ENCODE results near the gene DNAJC13.

DNAJC13 gene

GRCh38 chr3:132486099-132486498 lies 68.8 kb downstream of the DNAJC13 start:
- TF ChIP-seq, protein P1, sequence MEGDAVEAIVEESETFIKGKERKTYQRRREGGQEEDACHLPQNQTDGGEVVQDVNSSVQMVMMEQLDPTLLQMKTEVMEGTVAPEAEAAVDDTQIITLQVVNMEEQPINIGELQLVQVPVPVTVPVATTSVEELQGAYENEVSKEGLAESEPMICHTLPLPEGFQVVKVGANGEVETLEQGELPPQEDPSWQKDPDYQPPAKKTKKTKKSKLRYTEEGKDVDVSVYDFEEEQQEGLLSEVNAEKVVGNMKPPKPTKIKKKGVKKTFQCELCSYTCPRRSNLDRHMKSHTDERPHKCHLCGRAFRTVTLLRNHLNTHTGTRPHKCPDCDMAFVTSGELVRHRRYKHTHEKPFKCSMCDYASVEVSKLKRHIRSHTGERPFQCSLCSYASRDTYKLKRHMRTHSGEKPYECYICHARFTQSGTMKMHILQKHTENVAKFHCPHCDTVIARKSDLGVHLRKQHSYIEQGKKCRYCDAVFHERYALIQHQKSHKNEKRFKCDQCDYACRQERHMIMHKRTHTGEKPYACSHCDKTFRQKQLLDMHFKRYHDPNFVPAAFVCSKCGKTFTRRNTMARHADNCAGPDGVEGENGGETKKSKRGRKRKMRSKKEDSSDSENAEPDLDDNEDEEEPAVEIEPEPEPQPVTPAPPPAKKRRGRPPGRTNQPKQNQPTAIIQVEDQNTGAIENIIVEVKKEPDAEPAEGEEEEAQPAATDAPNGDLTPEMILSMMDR (IDR thresholded peaks at IDR 0.05; ENCODE audit: low read depth, low read length): no peak
- H3K4me3 ChIP-seq (ENCODE audit: low read depth, low read length): no peak overlapping the region

DNA sequence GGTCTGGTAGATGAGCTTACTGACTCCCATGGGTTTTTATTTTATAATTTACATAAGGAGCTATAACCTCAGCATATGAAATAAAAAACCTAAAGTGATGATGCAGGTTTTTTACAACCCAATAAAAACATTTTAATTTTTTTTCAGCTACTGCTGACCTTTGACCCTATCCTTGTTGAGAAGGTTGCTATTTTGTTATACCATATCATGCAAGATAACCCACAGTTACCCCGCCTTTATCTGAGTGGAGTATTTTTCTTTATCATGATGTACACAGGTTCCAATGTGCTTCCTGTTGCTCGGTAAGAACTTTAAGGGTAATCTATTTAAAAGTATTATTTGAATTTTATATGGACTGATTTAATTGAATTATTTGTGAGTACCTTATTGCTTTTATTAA lies 70.8 kb downstream of the DNAJC13 start:
- H3K4me3 ChIP-seq (ENCODE audit: low read depth, low read length): no peak overlapping the region
- TF ChIP-seq, protein P1 (IDR thresholded peaks at IDR 0.05; ENCODE audit: low read depth, low read length): no peak

GRCh38 chr3:132499071-132499470 lies 81.8 kb downstream of the DNAJC13 start:
- TF ChIP-seq, protein P1 (IDR thresholded peaks at IDR 0.05; ENCODE audit: low read depth, low read length): no peak
- no peak overlapping the region for H3K4me3 ChIP-seq (ENCODE audit: low read depth, low read length)

DNA sequence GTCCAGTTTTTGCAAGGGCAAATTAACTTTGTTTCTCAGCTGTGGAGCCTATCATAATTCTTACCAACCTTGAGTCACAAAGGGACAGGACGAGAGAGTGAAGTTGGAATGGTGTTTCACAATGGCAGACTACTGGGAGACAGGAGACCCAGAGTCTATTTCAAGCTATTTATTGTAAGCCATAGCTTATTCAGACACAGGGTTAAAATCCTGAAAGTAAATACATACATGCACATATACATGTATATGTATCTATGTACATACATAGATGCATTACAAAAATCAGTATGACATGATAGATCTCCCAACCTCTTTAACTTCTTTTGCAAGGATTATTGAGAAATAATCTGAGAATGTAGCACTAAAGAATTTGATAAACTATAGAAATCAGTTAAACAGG lies 86.3 kb downstream of the DNAJC13 start:
- H3K4me3 ChIP-seq (ENCODE audit: low read depth, low read length): no peak overlapping the region
- TF ChIP-seq, protein P1 (IDR thresholded peaks at IDR 0.05; ENCODE audit: low read depth, low read length): no peak

GRCh38 chr3:132504375-132504933 lies 87.2 kb downstream of the DNAJC13 start:
- TF ChIP-seq, protein P1 (IDR thresholded peaks at IDR 0.05; ENCODE audit: low read depth, low read length): no peak
- no peak overlapping the region for H3K4me3 ChIP-seq (ENCODE audit: low read depth, low read length)

DNA sequence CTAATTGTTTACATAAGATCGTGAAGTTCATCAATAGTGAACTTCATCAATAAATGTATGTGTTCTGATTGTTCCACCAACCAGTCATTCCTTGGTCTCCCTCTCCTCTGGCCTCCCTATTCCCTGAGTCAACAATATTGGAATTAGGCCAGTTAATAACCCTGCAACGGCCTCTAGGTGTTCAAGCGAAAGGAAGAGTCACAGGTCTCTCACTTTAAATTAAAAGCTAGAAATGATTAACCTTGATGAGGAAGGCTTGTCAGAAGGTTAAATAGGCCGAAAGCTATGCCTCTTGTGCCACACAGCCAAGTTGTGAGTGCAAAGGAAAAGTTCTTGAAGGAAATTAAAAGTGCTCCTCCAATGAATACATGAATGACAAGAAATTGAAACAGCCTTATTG lies 90.4 kb downstream of the DNAJC13 start:
- no peak overlapping the region for H3K4me3 ChIP-seq (ENCODE audit: low read depth, low read length)
- TF ChIP-seq, protein P1 (IDR thresholded peaks at IDR 0.05; ENCODE audit: low read depth, low read length): no peak

DNA sequence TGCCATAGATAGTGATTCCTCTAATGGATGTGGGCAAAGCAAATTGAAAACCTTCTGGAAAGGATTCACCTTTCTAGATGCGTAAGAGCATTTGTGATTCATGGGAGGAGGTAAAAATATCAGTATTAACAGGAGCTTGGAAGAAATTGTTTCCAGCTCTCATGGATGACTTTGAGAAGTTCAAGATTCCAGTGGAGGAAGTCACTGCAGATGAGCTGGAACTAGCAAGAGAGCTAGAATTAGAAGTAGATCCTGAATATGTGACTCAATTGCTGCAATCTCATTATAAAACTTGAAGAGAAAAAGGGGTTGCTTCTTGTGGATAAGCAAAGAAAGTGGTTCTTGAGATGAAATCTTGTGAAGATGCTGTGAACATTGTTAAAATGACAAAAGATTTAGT lies 91.8 kb downstream of the DNAJC13 start:
- no peak overlapping the region for H3K4me3 ChIP-seq (ENCODE audit: low read depth, low read length)
- TF ChIP-seq, protein P1 (IDR thresholded peaks at IDR 0.05; ENCODE audit: low read depth, low read length): no peak
